Measurements from ENCODE around the gene CYTH2.

GRCh38 chr19:48475369-48476068, 6.3 kb downstream of the CYTH2 start:
- TF ChIP-seq FOXK2 (IDR thresholded peaks at IDR 0.05): no peak
- TF ChIP-seq FOXM1 (IDR thresholded peaks at IDR 0.05; ENCODE audit: borderline replicate concordance): no peak
- no peak for TF ChIP-seq BHLHE40 (IDR thresholded peaks at IDR 0.05; ENCODE audit: borderline replicate concordance)
- TF ChIP-seq FOXA1 (IDR thresholded peaks at IDR 0.05): no peak
- TF ChIP-seq SP1 (IDR thresholded peaks at IDR 0.05): no peak
- no peak for TF ChIP-seq SUZ12 (IDR thresholded peaks at IDR 0.05)
- TF ChIP-seq TARDBP (IDR thresholded peaks at IDR 0.05): no peak
- no peak for TF ChIP-seq LEF1 (IDR thresholded peaks at IDR 0.05; ENCODE audit: borderline replicate concordance)
- no peak for TF ChIP-seq PKNOX1 (IDR thresholded peaks at IDR 0.05)
- TF ChIP-seq NFRKB (IDR thresholded peaks at IDR 0.05): no peak
- TF ChIP-seq L3MBTL2 (conservative IDR thresholded peaks at IDR 0.05): no peak
- no peak for TF ChIP-seq ARNT (IDR thresholded peaks at IDR 0.05)

Data from HEK293T (cell line).